GM23338 (cell line): ENCODE measurements around the gene RALGPS1. TPM values are rescaled to one million over a fixed set of nuclear protein-coding genes. Genes with fewer than 3 reads are reported as not detected.

ENCODE experiments used
- ATAC-seq: fragments of 200-7000 bp; cut with Tn5 transposase; 3 replicates; pipeline ENCODE4 v1.9.1; 2020
- DNase-seq: peaks from one replicate; pipeline ENCODE4 v3.0.0-alpha.2; 2015; ENCODE audit warnings: low spot score
- H2AFZ ChIP-seq: fragments of 200-600 bp; sonication (generic); 2 replicates; pipeline ENCODE4 v1.8.0; 2016; ENCODE audit warnings: antibody characterized with exemption, mild to moderate bottlenecking, moderate library complexity
- H3F3A ChIP-seq: fragments of 200-600 bp; sonication (generic); replicated peaks from 2 replicates; pipeline ENCODE4 v1.8.0; 2017; ENCODE audit warnings: antibody characterized with exemption, mixed run types, low read depth
- H3K27ac ChIP-seq: fragments of 200-600 bp; sonication (generic); 2 replicates; pipeline ENCODE4 v1.6.1; 2016; ENCODE audit warnings: low read depth
- H3K27me3 ChIP-seq: fragments of 200-600 bp; sonication (generic); 2 replicates; pipeline ENCODE4 v1.8.0; 2016; ENCODE audit warnings: mild to moderate bottlenecking, mixed run types, moderate library complexity; ENCODE audit not compliant: insufficient read depth
- H3K36me3 ChIP-seq: fragments of 200-600 bp; sonication (generic); 2 replicates; pipeline ENCODE4 v1.8.0; 2016; ENCODE audit warnings: mild to moderate bottlenecking; ENCODE audit not compliant: insufficient read depth
- H3K4me1 ChIP-seq: fragments of 200-600 bp; sonication (generic); 2 replicates; pipeline ENCODE4 v1.8.0; 2016; ENCODE audit warnings: mild to moderate bottlenecking, moderate library complexity; ENCODE audit not compliant: insufficient read depth
- H3K4me2 ChIP-seq: fragments of 200-600 bp; sonication (generic); 2 replicates; pipeline ENCODE4 v1.7.1; 2017; ENCODE audit warnings: mixed run types
- H3K4me3 ChIP-seq: fragments of 200-600 bp; sonication (generic); 2 replicates; pipeline ENCODE4 v1.6.1; 2016; ENCODE audit warnings: mixed run types
- H3K79me2 ChIP-seq: fragments of 200-600 bp; sonication (generic); replicated peaks from 2 replicates; pipeline ENCODE4 v1.8.0; 2017; ENCODE audit warnings: mild to moderate bottlenecking; ENCODE audit not compliant: insufficient read depth
- H3K9me2 ChIP-seq: fragments of 200-600 bp; sonication (generic); 2 replicates; pipeline ENCODE4 v1.8.0; 2017; ENCODE audit not compliant: insufficient read depth
- H4K20me1 ChIP-seq: fragments of 200-600 bp; sonication (generic); replicated peaks from 2 replicates; pipeline ENCODE4 v1.8.0; 2017; ENCODE audit warnings: mild to moderate bottlenecking; ENCODE audit not compliant: insufficient read depth
- H3K27ac Mint-ChIP-seq: 2 replicates; pipeline ENCODE4 v1.8.0; 2020; ENCODE audit warnings: inconsistent platforms, mild to moderate bottlenecking, moderate library complexity, mixed read lengths
- H3K27me3 Mint-ChIP-seq: 3 replicates; pipeline ENCODE4 v1.8.0; 2022; ENCODE audit warnings: low read depth, mild to moderate bottlenecking, moderate library complexity, mixed read lengths, inconsistent platforms; ENCODE audit not compliant: insufficient read depth, poor library complexity
- H3K36me3 Mint-ChIP-seq: 3 replicates; pipeline ENCODE4 v1.8.0; 2021; ENCODE audit warnings: low read depth, mild to moderate bottlenecking, inconsistent platforms, moderate library complexity, mixed read lengths
- H3K4me1 Mint-ChIP-seq: 3 replicates; pipeline ENCODE4 v1.8.0; 2020; ENCODE audit warnings: mild to moderate bottlenecking, inconsistent platforms, mixed read lengths
- H3K4me3 Mint-ChIP-seq: 3 replicates; pipeline ENCODE4 v1.8.0; 2021; ENCODE audit warnings: moderate library complexity, mild to moderate bottlenecking, inconsistent platforms, mixed read lengths
- H3K9me3 Mint-ChIP-seq: 3 replicates; pipeline ENCODE4 v1.8.0; 2020; ENCODE audit warnings: moderate library complexity, mild to moderate bottlenecking, inconsistent platforms, mixed read lengths
- ZNF114 ChIP-seq: fragments of 250-450 bp; sonication (Bioruptor Pico); IDR thresholded peaks from 2 replicates; pipeline ENCODE4 v1.5.0; 2020; ENCODE audit warnings: mild to moderate bottlenecking, moderate library complexity
- ZNF331 ChIP-seq: fragments of 250-450 bp; sonication (Bioruptor Pico); IDR thresholded peaks from 2 replicates; pipeline ENCODE4 v1.5.0; 2020; ENCODE audit warnings: low read depth, mild to moderate bottlenecking, moderate library complexity
- polyA plus RNA-seq: library from polyadenylated mRNA; unstranded; fragments of >200 nt; fragmentation: Nextera tagmentation; extraction: Ambion mirVana; gene quantifications from 2 replicates; pipeline ENCODE4 v1.2.1, GENCODE V29; 2016
- total RNA-seq: library from RNA; depleted of rRNA; stranded (reverse); fragments of >200 nt; shearing (Covaris generic); gene quantifications from 2 replicates; pipeline ENCODE4 v1.2.3, GENCODE V29; 2014
- TF ChIP-seq, protein P1 (sequence below), 2 experiments: fragments of 200-600 bp in 1 of 2; sonication (generic) in 1 of 2; conservative IDR thresholded peaks; 2 replicates each; pipeline versions ENCODE4 v1.5.1 to v1.6.1; 2016 to 2017; ENCODE audit warnings: antibody characterized with exemption in 2 of 2, low read depth in 2 of 2, mild to moderate bottlenecking in 2 of 2, moderate library complexity in 1 of 2
- TF ChIP-seq, protein P2 (sequence below): fragments of 250-450 bp; sonication (Bioruptor Pico); IDR thresholded peaks from 2 replicates; pipeline ENCODE4 v1.5.0; 2020; ENCODE audit warnings: mild to moderate bottlenecking, moderate library complexity

The RALGPS1 gene
- total and polyA plus RNA-seq, 2 experiments from 2014 or later: 18.2 to 57.1 TPM

DNA sequence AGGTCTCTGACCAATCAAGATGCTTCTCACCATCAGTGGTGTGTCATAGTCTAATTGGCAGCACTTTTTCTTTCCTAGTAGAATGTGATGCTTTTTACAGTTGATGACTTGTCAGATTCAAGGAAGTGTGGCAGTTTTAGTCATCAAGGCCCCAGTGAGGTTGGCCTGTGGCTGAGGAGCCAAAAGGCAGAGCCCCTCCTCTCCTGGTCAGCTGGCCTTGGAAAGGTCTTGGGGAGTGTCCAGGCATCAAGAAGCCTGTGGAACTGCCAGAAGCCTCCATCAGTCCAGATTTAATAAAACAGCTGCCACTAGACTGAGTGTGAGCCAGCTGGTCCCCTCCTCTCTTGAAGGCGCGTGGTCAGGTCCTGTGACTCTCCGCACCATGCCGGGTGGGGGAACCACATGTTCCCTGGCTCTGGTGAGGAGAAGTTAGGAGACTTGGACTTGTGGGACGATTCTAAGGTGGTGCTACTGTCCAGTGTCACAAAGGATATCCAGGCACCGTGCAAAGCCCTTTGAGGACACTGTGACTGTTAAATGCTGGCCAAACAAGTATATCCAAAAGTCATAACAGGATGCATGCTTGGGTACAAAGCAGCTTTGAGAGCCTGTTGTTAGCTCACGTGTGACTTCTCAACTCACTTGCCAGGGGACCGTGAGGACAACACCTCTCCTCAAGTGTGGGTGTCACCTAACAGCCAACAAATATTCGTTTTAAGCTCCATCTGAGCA lies 213.9 kb downstream of the RALGPS1 start:
- H3K36me3 ChIP-seq: no peaks in the 10 kb centered on the region
- no peak for ATAC-seq
- H3K9me3 Mint-ChIP-seq: no peaks in the 10 kb centered on the region

More for the DNA sequence above, 213.9 kb downstream of the RALGPS1 start:
- peaks cover 28% of the 10 kb centered on the region for H3K4me1 Mint-ChIP-seq
- H3K27me3 Mint-ChIP-seq: peaks cover 14% of the 10 kb centered on the region
- Histone ChIP-seq H4K20me1 (peaks cover 4% of the 10 kb centered on the region), H3F3A (no peaks in the 10 kb centered on the region), H2AFZ (no peak overlapping the region), H3K4me2 (no peak overlapping the region), H3K79me2 (no peaks in the 10 kb centered on the region), H3K27ac (no peak overlapping the region), H3K4me3 (no peak overlapping the region), H3K9me2 (no peaks in the 10 kb centered on the region), H3K4me1 (peaks cover 21% of the 10 kb centered on the region), H3K27me3 (no peaks in the 10 kb centered on the region)
- H3K4me3 Mint-ChIP-seq: no peak overlapping the region
- no peak for DNase-seq
- H3K27ac Mint-ChIP-seq: no peak overlapping the region
- H3K36me3 Mint-ChIP-seq: no peaks in the 10 kb centered on the region
- TF ChIP-seq ZNF114 (no peak), ZNF331 (CRISPR knock-in tag) (no peak)
- TF ChIP-seq, protein P1, sequence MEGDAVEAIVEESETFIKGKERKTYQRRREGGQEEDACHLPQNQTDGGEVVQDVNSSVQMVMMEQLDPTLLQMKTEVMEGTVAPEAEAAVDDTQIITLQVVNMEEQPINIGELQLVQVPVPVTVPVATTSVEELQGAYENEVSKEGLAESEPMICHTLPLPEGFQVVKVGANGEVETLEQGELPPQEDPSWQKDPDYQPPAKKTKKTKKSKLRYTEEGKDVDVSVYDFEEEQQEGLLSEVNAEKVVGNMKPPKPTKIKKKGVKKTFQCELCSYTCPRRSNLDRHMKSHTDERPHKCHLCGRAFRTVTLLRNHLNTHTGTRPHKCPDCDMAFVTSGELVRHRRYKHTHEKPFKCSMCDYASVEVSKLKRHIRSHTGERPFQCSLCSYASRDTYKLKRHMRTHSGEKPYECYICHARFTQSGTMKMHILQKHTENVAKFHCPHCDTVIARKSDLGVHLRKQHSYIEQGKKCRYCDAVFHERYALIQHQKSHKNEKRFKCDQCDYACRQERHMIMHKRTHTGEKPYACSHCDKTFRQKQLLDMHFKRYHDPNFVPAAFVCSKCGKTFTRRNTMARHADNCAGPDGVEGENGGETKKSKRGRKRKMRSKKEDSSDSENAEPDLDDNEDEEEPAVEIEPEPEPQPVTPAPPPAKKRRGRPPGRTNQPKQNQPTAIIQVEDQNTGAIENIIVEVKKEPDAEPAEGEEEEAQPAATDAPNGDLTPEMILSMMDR (conservative IDR thresholded peaks at IDR 0.05; ENCODE audit: low read depth in 2 of 2): no peak
- TF ChIP-seq, protein P2, sequence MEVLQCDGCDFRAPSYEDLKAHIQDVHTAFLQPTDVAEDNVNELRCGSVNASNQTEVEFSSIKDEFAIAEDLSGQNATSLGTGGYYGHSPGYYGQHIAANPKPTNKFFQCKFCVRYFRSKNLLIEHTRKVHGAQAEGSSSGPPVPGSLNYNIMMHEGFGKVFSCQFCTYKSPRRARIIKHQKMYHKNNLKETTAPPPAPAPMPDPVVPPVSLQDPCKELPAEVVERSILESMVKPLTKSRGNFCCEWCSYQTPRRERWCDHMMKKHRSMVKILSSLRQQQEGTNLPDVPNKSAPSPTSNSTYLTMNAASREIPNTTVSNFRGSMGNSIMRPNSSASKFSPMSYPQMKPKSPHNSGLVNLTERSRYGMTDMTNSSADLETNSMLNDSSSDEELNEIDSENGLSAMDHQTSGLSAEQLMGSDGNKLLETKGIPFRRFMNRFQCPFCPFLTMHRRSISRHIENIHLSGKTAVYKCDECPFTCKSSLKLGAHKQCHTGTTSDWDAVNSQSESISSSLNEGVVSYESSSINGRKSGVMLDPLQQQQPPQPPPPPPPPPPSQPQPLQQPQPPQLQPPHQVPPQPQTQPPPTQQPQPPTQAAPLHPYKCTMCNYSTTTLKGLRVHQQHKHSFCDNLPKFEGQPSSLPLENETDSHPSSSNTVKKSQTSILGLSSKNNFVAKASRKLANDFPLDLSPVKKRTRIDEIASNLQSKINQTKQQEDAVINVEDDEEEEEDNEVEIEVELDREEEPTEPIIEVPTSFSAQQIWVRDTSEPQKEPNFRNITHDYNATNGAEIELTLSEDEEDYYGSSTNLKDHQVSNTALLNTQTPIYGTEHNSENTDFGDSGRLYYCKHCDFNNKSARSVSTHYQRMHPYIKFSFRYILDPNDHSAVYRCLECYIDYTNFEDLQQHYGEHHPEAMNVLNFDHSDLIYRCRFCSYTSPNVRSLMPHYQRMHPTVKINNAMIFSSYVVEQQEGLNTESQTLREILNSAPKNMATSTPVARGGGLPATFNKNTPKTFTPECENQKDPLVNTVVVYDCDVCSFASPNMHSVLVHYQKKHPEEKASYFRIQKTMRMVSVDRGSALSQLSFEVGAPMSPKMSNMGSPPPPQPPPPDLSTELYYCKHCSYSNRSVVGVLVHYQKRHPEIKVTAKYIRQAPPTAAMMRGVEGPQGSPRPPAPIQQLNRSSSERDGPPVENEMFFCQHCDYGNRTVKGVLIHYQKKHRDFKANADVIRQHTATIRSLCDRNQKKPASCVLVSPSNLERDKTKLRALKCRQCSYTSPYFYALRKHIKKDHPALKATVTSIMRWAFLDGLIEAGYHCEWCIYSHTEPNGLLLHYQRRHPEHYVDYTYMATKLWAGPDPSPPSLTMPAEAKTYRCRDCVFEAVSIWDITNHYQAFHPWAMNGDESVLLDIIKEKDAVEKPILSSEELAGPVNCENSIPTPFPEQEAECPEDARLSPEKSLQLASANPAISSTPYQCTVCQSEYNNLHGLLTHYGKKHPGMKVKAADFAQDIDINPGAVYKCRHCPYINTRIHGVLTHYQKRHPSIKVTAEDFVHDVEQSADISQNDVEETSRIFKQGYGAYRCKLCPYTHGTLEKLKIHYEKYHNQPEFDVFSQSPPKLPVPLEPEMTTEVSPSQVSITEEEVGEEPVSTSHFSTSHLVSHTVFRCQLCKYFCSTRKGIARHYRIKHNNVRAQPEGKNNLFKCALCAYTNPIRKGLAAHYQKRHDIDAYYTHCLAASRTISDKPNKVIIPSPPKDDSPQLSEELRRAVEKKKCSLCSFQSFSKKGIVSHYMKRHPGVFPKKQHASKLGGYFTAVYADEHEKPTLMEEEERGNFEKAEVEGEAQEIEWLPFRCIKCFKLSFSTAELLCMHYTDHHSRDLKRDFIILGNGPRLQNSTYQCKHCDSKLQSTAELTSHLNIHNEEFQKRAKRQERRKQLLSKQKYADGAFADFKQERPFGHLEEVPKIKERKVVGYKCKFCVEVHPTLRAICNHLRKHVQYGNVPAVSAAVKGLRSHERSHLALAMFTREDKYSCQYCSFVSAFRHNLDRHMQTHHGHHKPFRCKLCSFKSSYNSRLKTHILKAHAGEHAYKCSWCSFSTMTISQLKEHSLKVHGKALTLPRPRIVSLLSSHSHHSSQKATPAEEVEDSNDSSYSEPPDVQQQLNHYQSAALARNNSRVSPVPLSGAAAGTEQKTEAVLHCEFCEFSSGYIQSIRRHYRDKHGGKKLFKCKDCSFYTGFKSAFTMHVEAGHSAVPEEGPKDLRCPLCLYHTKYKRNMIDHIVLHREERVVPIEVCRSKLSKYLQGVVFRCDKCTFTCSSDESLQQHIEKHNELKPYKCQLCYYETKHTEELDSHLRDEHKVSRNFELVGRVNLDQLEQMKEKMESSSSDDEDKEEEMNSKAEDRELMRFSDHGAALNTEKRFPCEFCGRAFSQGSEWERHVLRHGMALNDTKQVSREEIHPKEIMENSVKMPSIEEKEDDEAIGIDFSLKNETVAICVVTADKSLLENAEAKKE (CRISPR knock-in tag): no peak
